ENCODE results near the gene TOMM20L. TPM values are rescaled to one million over a fixed set of nuclear protein-coding genes. Genes with fewer than 3 reads are reported as not detected.
"Not testable (repeated sequence)": the region's sequence is repeated elsewhere in the genome, so short reads cannot be mapped to it uniquely, and the experiment has no call there.

TOMM20L gene
- total RNA-seq, 1 donor from 2014 or later, result not detected

DNA sequence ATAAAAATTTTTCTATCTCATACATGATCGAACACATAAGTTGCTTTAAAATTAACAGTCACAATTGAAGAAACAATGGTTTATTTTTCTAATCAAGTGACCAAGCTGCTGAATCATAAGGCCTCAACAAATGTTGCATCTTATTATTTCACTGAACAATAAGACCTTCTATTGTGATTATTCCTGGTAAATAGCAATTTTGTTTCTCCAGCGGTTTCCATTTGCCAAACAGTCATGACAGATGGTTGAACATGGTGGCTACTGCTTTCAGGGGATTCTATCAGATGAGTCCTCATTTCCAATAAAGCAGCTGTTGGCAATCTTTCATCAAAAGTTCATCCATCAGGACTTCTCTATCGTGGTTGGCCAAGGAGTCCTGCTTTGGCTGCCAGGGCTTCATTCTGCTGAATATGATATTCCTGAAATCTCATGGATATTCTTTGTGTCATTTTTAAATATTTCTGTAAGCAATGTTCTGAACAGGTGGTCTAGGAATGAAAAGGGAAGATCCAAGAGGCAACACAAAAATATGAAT lies 13.0 kb downstream of the TOMM20L start:
- H3K27ac ChIP-seq, result no peak overlapping the region
- peaks cover 59% of the 10 kb centered on the region for H3K36me3 ChIP-seq
- DNase-seq, result no peak
- no peaks in the 10 kb centered on the region for H3K4me1 ChIP-seq
- H3K27me3 ChIP-seq (ENCODE audit: low read depth), result no peaks in the 10 kb centered on the region
- intact Hi-C loops (cut with DNase I), result no loop called here
- no peak overlapping the region for H3K4me3 ChIP-seq
- no peaks in the 10 kb centered on the region for H3K9me3 ChIP-seq
- no peak for ATAC-seq
- TF ChIP-seq, protein P1, sequence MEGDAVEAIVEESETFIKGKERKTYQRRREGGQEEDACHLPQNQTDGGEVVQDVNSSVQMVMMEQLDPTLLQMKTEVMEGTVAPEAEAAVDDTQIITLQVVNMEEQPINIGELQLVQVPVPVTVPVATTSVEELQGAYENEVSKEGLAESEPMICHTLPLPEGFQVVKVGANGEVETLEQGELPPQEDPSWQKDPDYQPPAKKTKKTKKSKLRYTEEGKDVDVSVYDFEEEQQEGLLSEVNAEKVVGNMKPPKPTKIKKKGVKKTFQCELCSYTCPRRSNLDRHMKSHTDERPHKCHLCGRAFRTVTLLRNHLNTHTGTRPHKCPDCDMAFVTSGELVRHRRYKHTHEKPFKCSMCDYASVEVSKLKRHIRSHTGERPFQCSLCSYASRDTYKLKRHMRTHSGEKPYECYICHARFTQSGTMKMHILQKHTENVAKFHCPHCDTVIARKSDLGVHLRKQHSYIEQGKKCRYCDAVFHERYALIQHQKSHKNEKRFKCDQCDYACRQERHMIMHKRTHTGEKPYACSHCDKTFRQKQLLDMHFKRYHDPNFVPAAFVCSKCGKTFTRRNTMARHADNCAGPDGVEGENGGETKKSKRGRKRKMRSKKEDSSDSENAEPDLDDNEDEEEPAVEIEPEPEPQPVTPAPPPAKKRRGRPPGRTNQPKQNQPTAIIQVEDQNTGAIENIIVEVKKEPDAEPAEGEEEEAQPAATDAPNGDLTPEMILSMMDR (IDR thresholded peaks at IDR 0.05), result no peak

DNA sequence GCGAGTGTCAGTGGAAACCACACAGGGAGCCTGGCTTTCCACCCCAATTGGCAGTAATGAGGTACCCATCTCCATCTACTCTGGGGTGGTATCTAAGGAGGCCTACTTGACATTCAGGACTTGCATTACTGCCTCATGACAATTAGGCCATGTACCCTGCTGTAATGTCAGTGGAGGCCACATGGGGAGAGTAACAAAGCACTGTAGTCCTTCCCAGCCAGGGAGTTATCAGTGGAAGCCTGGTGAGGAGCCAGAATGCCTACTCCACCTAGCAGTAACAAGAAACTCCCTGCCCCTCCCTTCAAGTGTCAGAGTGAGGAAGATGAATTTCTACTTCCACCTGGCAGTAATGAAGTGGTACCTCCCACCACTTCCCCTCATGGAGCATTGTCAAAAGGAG lies 19.1 kb downstream of the TOMM20L start:
- no peak overlapping the region for H3K4me3 ChIP-seq
- H3K27ac ChIP-seq, result no peak overlapping the region
- TF ChIP-seq, protein P1 (IDR thresholded peaks at IDR 0.05), result no peak
- ATAC-seq (no peak), DNase-seq (no peak)
- no peaks in the 10 kb centered on the region for H3K4me1 ChIP-seq
- H3K9me3 ChIP-seq, result no peaks in the 10 kb centered on the region
- peaks cover 75% of the 10 kb centered on the region for H3K36me3 ChIP-seq
- intact Hi-C loops (cut with DNase I), result no loop called here
- no peaks in the 10 kb centered on the region for H3K27me3 ChIP-seq (ENCODE audit: low read depth)

DNA sequence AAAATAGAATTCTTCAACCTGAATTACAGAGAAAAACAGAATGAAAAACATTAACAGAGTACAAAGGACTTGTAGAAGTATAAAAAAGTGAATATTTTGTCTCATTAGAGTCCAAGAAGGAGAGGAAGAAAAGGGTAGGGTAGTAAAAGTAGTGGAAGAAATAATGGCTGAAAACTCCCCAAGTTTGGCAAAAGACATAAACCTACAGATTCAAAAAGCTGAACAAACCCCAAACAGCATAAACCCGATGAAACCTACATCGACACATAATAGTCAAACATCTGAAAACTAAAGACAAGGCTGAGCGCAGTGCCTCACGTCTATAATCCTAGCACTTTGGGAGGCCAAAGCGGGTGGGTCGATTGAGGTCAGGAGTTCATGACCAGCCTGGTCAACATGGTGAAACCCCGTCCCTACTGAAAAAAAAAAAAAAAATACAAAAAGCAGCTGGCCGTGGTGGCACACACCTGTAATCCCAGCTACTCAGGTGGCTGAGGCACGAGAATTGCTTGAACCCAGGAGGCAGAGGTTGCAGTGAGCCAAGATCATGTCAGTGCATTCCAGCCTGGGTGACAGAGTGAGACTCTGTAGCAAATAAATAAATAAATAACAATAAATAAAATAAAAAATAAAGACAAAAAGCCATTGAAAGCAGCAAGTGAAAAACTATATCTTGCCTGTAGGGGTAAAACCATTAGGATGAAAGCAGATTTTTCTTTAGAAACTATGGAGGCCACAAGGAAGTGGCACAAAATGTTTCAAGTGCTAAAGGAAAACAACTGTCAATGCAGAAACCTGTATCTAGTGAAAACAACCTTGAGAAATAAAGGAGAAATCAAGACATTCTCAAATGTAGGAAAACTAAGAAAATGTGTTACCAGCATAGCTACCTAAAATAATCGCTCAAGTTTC lies 20.2 kb downstream of the TOMM20L start:
- H3K36me3 ChIP-seq, result peaks cover 73% of the 10 kb centered on the region
- intact Hi-C loops (cut with DNase I), result no loop called here
- no peak for ATAC-seq

DNA sequence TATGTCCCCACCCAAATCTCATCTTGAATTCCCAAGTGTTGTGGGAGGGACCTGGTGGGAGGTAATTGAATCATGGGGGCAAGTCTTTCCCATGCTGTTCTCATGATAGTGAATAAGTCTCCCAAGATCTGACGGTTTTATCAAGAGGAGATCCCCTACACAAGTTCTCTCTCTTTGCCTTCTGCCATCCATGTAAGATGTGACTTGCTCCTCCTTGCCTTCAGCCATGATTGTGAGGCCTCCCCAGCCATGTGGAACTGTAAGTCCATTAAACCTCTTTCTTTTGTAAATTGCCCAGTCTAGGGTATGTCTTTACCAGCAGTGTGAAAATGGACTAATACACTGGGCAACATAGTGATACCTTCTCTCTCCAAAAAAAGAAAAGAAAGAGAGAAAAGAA lies 21.2 kb downstream of the TOMM20L start:
- intact Hi-C loops (cut with DNase I); H3K4me3 ChIP-seq; H3K9me3 ChIP-seq; ATAC-seq; DNase-seq; H3K4me1 ChIP-seq; H3K27ac ChIP-seq; H3K27me3 ChIP-seq (ENCODE audit: low read depth): not testable (repeated sequence)
- H3K36me3 ChIP-seq, result peaks cover 73% of the 10 kb centered on the region

More for the DNA sequence above, 20.2 kb downstream of the TOMM20L start:
- Histone ChIP-seq H3K9me3 (no peaks in the 10 kb centered on the region), H3K27ac (no peak overlapping the region), H3K4me3 (no peak overlapping the region), H3K4me1 (no peaks in the 10 kb centered on the region), H3K27me3 (ENCODE audit: low read depth) (no peaks in the 10 kb centered on the region)
- DNase-seq, result no peak
- TF ChIP-seq, protein P1 (IDR thresholded peaks at IDR 0.05), result no peak

DNA sequence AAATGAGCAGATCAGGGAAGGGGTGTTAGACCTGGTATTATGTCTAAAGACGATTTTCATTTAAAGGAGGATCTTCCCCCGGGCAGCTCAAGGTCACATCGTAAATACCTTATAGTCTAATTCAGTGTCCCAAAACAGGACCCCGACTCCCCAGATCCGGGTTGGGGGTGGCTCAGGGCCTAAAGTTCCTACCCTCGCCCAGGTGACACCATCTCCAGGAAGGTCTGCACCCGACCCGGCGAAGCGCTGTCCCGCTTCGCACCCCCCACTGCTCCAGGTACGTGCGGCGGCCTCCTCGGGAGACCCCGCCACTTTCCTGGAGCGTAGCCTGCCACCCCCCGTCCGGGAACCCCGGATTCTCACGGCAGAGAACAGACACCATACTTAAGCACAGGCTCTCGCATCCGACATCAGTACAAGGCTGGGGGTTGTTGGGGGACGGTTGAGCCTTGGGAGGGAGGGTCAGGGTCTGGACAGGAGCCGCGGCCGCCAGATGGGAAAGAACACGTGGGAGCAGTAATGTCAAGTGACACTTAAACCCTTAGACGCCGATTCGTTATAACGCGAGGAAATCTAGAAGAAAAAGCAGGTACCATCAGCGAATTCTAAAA lies 31.0 kb downstream of the TOMM20L start:
- Histone ChIP-seq H3K27me3 (ENCODE audit: low read depth) (no peaks in the 10 kb centered on the region), H3K27ac (peak overlapping the region; percentile 97), H3K4me3 (peak overlapping the region; percentile 74), H3K9me3 (no peaks in the 10 kb centered on the region), H3K4me1 (peaks cover 30% of the 10 kb centered on the region), H3K36me3 (peaks cover 35% of the 10 kb centered on the region)
- DNase-seq, result peak; percentile 66
- intact Hi-C loops (cut with DNase I), result no loop called here
- ATAC-seq, result peak; percentile 81 to 90
- TF ChIP-seq, protein P1 (IDR thresholded peaks at IDR 0.05), result no peak

All from lower lobe of right lung (tissue), 2 donors.